ENCODE results near the gene SLC38A3.

SLC38A3 gene

GRCh38 chr3:50174947-50175524 lies 30.0 kb upstream of the SLC38A3 start:
- peaks cover 6% of the 10 kb centered on the region; the same call in 1 of the 2 replicates for H3K36me3 ChIP-seq (ENCODE audit: insufficient read depth, low read length)
- H3K9me3 ChIP-seq (ENCODE audit: control insufficient read depth, insufficient read depth, low read length) = no peaks in the 10 kb centered on the region
- H3K9ac ChIP-seq (ENCODE audit: low read depth, low read length) = no peak overlapping the region
- no peaks in the 10 kb centered on the region; the same call in 1 of the 2 replicates for H3K4me1 ChIP-seq (ENCODE audit: insufficient read depth, low read length)

GRCh38 chr3:50177346-50177745 lies 27.7 kb upstream of the SLC38A3 start:
- Histone ChIP-seq H3K9me3 (ENCODE audit: control insufficient read depth, insufficient read depth, low read length) (no peaks in the 10 kb centered on the region), H3K9ac (ENCODE audit: low read depth, low read length) (no peak overlapping the region), H3K36me3 (ENCODE audit: insufficient read depth, low read length) (peaks cover 6% of the 10 kb centered on the region; the same call in 1 of the 2 replicates), H3K4me1 (ENCODE audit: insufficient read depth, low read length) (no peaks in the 10 kb centered on the region)

GRCh38 chr3:50179710-50180109 lies 25.4 kb upstream of the SLC38A3 start:
- no peak overlapping the region for H3K9ac ChIP-seq (ENCODE audit: low read depth, low read length)

GRCh38 chr3:50181985-50182384 lies 23.1 kb upstream of the SLC38A3 start:
- Histone ChIP-seq H3K4me1 (ENCODE audit: insufficient read depth, low read length) (no peaks in the 10 kb centered on the region), H3K9ac (ENCODE audit: low read depth, low read length) (no peak overlapping the region), H3K36me3 (ENCODE audit: insufficient read depth, low read length) (peaks cover 4% of the 10 kb centered on the region; the same call in 1 of the 2 replicates), H3K9me3 (ENCODE audit: control insufficient read depth, insufficient read depth, low read length) (no peaks in the 10 kb centered on the region)

More at GRCh38 chr3:50179710-50180109, 25.4 kb upstream of the SLC38A3 start:
- no peaks in the 10 kb centered on the region for H3K4me1 ChIP-seq (ENCODE audit: insufficient read depth, low read length)
- peaks cover under 1% of the 10 kb centered on the region; the same call in 1 of the 2 replicates for H3K36me3 ChIP-seq (ENCODE audit: insufficient read depth, low read length)
- no peaks in the 10 kb centered on the region for H3K9me3 ChIP-seq (ENCODE audit: control insufficient read depth, insufficient read depth, low read length)

- Histone ChIP-seq H3K4me1 (ENCODE audit: insufficient read depth, low read length) (no peaks in the 10 kb centered on the region), H3K9ac (ENCODE audit: low read depth, low read length) (no peak overlapping the region), H3K9me3 (ENCODE audit: control insufficient read depth, insufficient read depth, low read length) (no peaks in the 10 kb centered on the region), H3K36me3 (ENCODE audit: insufficient read depth, low read length) (peaks cover 8% of the 10 kb centered on the region; the same call in 1 of the 2 replicates)
Observed at GRCh38 chr3:50182533-50183099, 22.5 kb upstream of the SLC38A3 start.

GRCh38 chr3:50183755-50184154 lies 21.3 kb upstream of the SLC38A3 start:
- H3K4me1 ChIP-seq (ENCODE audit: insufficient read depth, low read length) = no peaks in the 10 kb centered on the region
- peaks cover 8% of the 10 kb centered on the region; the same call in 1 of the 2 replicates for H3K36me3 ChIP-seq (ENCODE audit: insufficient read depth, low read length)
- no peaks in the 10 kb centered on the region for H3K9me3 ChIP-seq (ENCODE audit: control insufficient read depth, insufficient read depth, low read length)
- H3K9ac ChIP-seq (ENCODE audit: low read depth, low read length) = no peak overlapping the region

GRCh38 chr3:50184242-50184978 lies 20.7 kb upstream of the SLC38A3 start:
- Histone ChIP-seq H3K4me1 (ENCODE audit: insufficient read depth, low read length) (no peaks in the 10 kb centered on the region), H3K9me3 (ENCODE audit: control insufficient read depth, insufficient read depth, low read length) (no peaks in the 10 kb centered on the region), H3K36me3 (ENCODE audit: insufficient read depth, low read length) (peaks cover 8% of the 10 kb centered on the region; the same call in 1 of the 2 replicates), H3K9ac (ENCODE audit: low read depth, low read length) (no peak overlapping the region)

- H3K36me3 ChIP-seq (ENCODE audit: insufficient read depth, low read length) = peaks cover 8% of the 10 kb centered on the region; the same call in 1 of the 2 replicates
- H3K9me3 ChIP-seq (ENCODE audit: control insufficient read depth, insufficient read depth, low read length) = no peaks in the 10 kb centered on the region
- no peak overlapping the region for H3K9ac ChIP-seq (ENCODE audit: low read depth, low read length)
- H3K4me1 ChIP-seq (ENCODE audit: insufficient read depth, low read length) = no peaks in the 10 kb centered on the region
Observed at GRCh38 chr3:50185230-50185629, 19.8 kb upstream of the SLC38A3 start.

- H3K9me3 ChIP-seq (ENCODE audit: control insufficient read depth, insufficient read depth, low read length) = no peaks in the 10 kb centered on the region
- H3K9ac ChIP-seq (ENCODE audit: low read depth, low read length) = no peak overlapping the region
- peaks cover 8% of the 10 kb centered on the region; the same call in 1 of the 2 replicates for H3K36me3 ChIP-seq (ENCODE audit: insufficient read depth, low read length)
- H3K4me1 ChIP-seq (ENCODE audit: insufficient read depth, low read length) = no peaks in the 10 kb centered on the region
Observed at GRCh38 chr3:50186096-50186495, 19.0 kb upstream of the SLC38A3 start.

GRCh38 chr3:50187750-50188149 lies 17.3 kb upstream of the SLC38A3 start:
- H3K4me1 ChIP-seq (ENCODE audit: insufficient read depth, low read length) = no peaks in the 10 kb centered on the region
- H3K36me3 ChIP-seq (ENCODE audit: insufficient read depth, low read length) = peaks cover 8% of the 10 kb centered on the region; the same call in 1 of the 2 replicates
- H3K9ac ChIP-seq (ENCODE audit: low read depth, low read length) = no peak overlapping the region
- H3K9me3 ChIP-seq (ENCODE audit: control insufficient read depth, insufficient read depth, low read length) = no peaks in the 10 kb centered on the region

GRCh38 chr3:50189274-50189673 lies 15.8 kb upstream of the SLC38A3 start:
- H3K36me3 ChIP-seq (ENCODE audit: insufficient read depth, low read length) = peaks cover 8% of the 10 kb centered on the region; the same call in 1 of the 2 replicates
- H3K9ac ChIP-seq (ENCODE audit: low read depth, low read length) = no peak overlapping the region
- no peaks in the 10 kb centered on the region for H3K4me1 ChIP-seq (ENCODE audit: insufficient read depth, low read length)
- H3K9me3 ChIP-seq (ENCODE audit: control insufficient read depth, insufficient read depth, low read length) = no peaks in the 10 kb centered on the region

- Histone ChIP-seq H3K9me3 (ENCODE audit: control insufficient read depth, insufficient read depth, low read length) (no peaks in the 10 kb centered on the region), H3K9ac (ENCODE audit: low read depth, low read length) (no peak overlapping the region)
Observed at GRCh38 chr3:50189989-50190388, 15.1 kb upstream of the SLC38A3 start.

GRCh38 chr3:50190936-50191660 lies 14.0 kb upstream of the SLC38A3 start, which contains the start of gene GNAT1:
TSS of gene GNAT1 (plus strand) at chr3:50191610. CDS start at chr3:50191726, 116 bp downstream.
- Histone ChIP-seq H3K4me1 (ENCODE audit: insufficient read depth, low read length) (peaks cover 3% of the 10 kb centered on the region; the same call in 1 of the 2 replicates), H3K9me3 (ENCODE audit: control insufficient read depth, insufficient read depth, low read length) (no peaks in the 10 kb centered on the region), H3K9ac (ENCODE audit: low read depth, low read length) (no peak within 1 kb of the TSS), H3K36me3 (ENCODE audit: insufficient read depth, low read length) (peaks cover 5% of the 10 kb centered on the region; the same call in 1 of the 2 replicates)

More at GRCh38 chr3:50189989-50190388, 15.1 kb upstream of the SLC38A3 start:
- peaks cover 5% of the 10 kb centered on the region; the same call in 1 of the 2 replicates for H3K36me3 ChIP-seq (ENCODE audit: insufficient read depth, low read length)
- no peaks in the 10 kb centered on the region for H3K4me1 ChIP-seq (ENCODE audit: insufficient read depth, low read length)

GRCh38 chr3:50192124-50192523 lies 12.9 kb upstream of the SLC38A3 start:
- peaks cover 5% of the 10 kb centered on the region; the same call in 1 of the 2 replicates for H3K36me3 ChIP-seq (ENCODE audit: insufficient read depth, low read length)
- no peaks in the 10 kb centered on the region for H3K9me3 ChIP-seq (ENCODE audit: control insufficient read depth, insufficient read depth, low read length)
- H3K4me1 ChIP-seq (ENCODE audit: insufficient read depth, low read length) = peaks cover 3% of the 10 kb centered on the region; the same call in 1 of the 2 replicates
- no peak overlapping the region for H3K9ac ChIP-seq (ENCODE audit: low read depth, low read length)

Data from ES-I3 (cell line).